Measurements from ENCODE around the gene RNF114. TPM values are rescaled to one million over a fixed set of nuclear protein-coding genes. Genes with fewer than 3 reads are reported as not detected.

Gene RNF114
- total and polyA plus RNA-seq, 2 donors (not counting 3 experiments of a cell fraction or from before 2014, with no cell fraction given) = 45.8 to 81.7 TPM

DNA sequence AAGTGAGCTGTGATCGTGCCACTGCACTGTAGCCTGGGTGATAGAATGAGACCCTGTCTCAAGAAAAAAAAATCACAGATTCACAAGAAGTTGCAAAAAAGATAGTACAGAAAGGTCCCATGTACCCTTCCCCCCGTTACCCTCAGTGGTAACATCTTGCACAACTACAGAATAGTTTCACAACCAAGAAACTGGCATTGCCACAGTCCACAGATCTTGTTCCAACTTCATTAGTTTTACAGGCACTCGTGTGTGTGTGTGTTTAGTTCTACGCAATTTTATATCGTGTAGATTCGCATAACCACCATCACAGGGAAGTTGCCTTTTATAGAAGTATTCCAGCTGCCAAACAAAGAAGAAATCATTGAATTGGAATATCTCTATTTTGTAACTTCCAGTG lies 40.0 kb upstream of the RNF114 start:
- no peak for TF ChIP-seq POLR2A (IDR thresholded peaks at IDR 0.05; ENCODE audit: low read depth, low read length)
- no peak for TF ChIP-seq JUN (IDR thresholded peaks at IDR 0.05; ENCODE audit: borderline replicate concordance, insufficient read depth, insufficient read length, low read depth)
- TF ChIP-seq EZH2 (IDR thresholded peaks at IDR 0.05; ENCODE audit: borderline replicate concordance, low read depth, low read length, severe bottlenecking) = no peak
- no peak for TF ChIP-seq FOS (IDR thresholded peaks at IDR 0.05; ENCODE audit: borderline replicate concordance, insufficient read depth, low read length)
- TF ChIP-seq MYC (IDR thresholded peaks at IDR 0.05; ENCODE audit: low read depth, low read length) = no peak
- TF ChIP-seq CTCF (IDR thresholded peaks at IDR 0.05; ENCODE audit: extremely low read depth in 1 of 2, insufficient read depth in 1 of 2, low read depth in 1 of 2, low read length in 2 of 2) = no peak
- no peak for TF ChIP-seq POLR2AphosphoS5 (IDR thresholded peaks at IDR 0.05; ENCODE audit: insufficient read depth, low read depth, low read length)
- TF ChIP-seq MAX (IDR thresholded peaks at IDR 0.05; ENCODE audit: insufficient read depth, insufficient read length) = no peak
- no peak for TF ChIP-seq GATA2 (IDR thresholded peaks at IDR 0.05; ENCODE audit: insufficient read depth, insufficient read length, low read depth, low read length)
- H3K27ac ChIP-seq (ENCODE audit: insufficient read depth, low read depth, low read length) = no peak overlapping the region
- H3K27me3 ChIP-seq (ENCODE audit: control insufficient read depth in 2 of 2, insufficient read depth in 2 of 2, low read length in 2 of 2) = no peaks in the 10 kb centered on the region
- no peaks in the 10 kb centered on the region for H4K20me1 ChIP-seq (replicated peaks; ENCODE audit: control insufficient read depth, extremely low read depth, insufficient read depth, low read length)
- FAIRE-seq (no peak), DNase-seq (ENCODE audit: low read depth, low spot score) (no peak)
- H3K79me2 ChIP-seq (ENCODE audit: control insufficient read depth, insufficient read depth, low read length) = no peaks in the 10 kb centered on the region
- no peak overlapping the region for H3K4me3 ChIP-seq (replicated peaks in 1 of 3; ENCODE audit: insufficient read depth in 1 of 3, low read depth in 1 of 3, low read length in 3 of 3)
- BruUV-seq (replicated peaks) = no TSS peak
- no peaks in the 10 kb centered on the region for H3K36me3 ChIP-seq (ENCODE audit: control insufficient read depth in 2 of 2, extremely low read depth in 1 of 2, insufficient read depth in 2 of 2, low read length in 2 of 2)
- H3K9me1 ChIP-seq (replicated peaks; ENCODE audit: control insufficient read depth, extremely low read depth, insufficient read depth, low read length) = no peaks in the 10 kb centered on the region
- no peak overlapping the region for H3K4me2 ChIP-seq (ENCODE audit: insufficient read depth, low read length)
- no peak overlapping the region for H2AFZ ChIP-seq (ENCODE audit: low read depth, low read length)
- CTCF ChIA-PET = interaction anchor here (0.8 to 1.3 kb wide), 3 partner anchors 8 to 175 kb away, joined by 3 read pairs; no protein-coding TSS in a partner anchor
- peaks cover 3% of the 10 kb centered on the region for H3K4me1 ChIP-seq (ENCODE audit: control insufficient read depth, extremely low read depth, insufficient read depth, low read length)
- dilution Hi-C loops (cut with MboI; ENCODE audit: extremely low pct_ligation_motif_present, low sequenced_read_pairs) = no loop called here
- intact Hi-C loops (cut with micrococcal nuclease) = no loop called here
- POLR2A ChIA-PET = no interaction called here
- no peak overlapping the region for H3K9ac ChIP-seq (replicated peaks; ENCODE audit: extremely low read depth, insufficient read depth, low read length)
- H3K9me3 ChIP-seq (replicated peaks; ENCODE audit: control insufficient read depth, insufficient read depth, low read length) = no peaks in the 10 kb centered on the region

All from endothelial cell of umbilical vein (primary cell).